IPS-18c (cell line): ENCODE data around the gene SNX25.
"Not testable (repeated sequence)": the region's sequence is repeated elsewhere in the genome, so short reads cannot be mapped to it uniquely, and the experiment has no call there.

Experiments used
- H3K4me3 ChIP-seq: 2 replicates; pipeline ENCODE4 v1.7.0; 2013; ENCODE audit warnings: low read depth, mild to moderate bottlenecking, low read length, moderate library complexity; ENCODE audit not compliant: insufficient read depth
- H3K9me3 ChIP-seq: one replicate; pipeline ENCODE4 v1.6.1; 2013; ENCODE audit warnings: mild to moderate bottlenecking, low read length, moderate library complexity; ENCODE audit not compliant: control insufficient read depth, insufficient read depth

Gene SNX25

DNA sequence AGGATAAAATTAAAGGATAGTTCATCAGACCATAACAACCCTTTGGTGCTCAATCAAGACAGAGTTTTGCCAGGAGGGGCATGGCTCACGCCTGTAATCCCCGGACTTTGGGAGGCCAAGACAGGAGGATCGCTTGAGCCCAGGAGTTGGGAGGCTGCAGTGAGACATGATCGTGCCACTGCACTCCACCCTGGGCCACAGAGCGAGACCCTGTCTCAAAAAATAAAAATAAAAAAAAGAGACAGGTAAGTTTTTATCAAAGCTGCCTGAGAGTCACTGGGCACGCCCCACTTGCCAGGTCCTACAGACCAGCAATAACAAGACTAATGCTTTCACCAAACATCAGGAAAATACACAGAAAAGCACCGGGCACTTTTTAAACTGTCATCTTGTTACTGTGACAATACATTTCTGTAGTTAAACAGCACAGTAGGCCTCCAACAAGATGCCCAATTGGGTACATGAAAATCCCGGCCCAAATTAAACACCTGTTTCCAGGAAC, 6.4 kb upstream of the SNX25 start:
- peak overlapping the region; percentile 69 for H3K4me3 ChIP-seq
- no peaks in the 10 kb centered on the region for H3K9me3 ChIP-seq

DNA sequence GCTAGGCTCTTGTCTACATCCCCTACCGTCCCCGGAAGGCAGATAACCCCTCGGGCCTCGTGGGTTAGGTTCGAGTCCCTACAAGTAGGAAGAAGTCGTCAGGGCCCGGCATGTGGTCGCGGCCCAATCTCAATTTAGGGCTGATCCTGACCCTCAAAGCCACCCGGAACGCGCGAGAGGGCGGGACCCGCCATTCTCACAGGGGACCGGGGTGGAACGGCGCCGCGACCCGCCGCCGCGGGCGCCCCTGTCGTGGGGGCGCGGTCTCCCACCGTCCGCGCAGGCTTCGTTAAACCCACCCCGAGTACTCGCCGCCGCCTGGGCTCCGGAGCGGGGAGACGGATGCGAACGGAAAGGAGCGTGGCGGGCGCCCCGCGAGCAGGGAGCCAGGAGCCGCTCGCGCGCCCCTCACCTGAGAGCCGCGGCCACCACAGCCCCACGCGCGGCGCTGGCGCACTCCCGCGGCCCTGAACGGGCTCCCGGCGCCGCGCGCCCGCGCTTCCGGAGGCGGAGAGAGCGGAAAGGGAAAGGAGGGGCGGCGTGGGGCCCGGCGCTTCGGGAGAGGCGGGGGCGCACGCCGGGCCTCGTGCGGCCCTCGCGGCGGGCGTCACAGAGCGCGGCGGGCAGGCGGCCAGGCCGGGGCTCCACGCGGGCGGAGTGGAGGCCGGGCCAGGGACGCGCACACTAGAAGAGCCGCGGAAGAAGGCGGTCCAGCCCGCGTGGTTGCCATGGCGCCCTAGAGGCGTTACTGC, 5.7 kb upstream of the SNX25 start, which contains the start of gene CFAP97:
CFAP97 (minus strand) TSS at position 515 of the 752 bp plus-strand sequence. CDS start 12,804 bp downstream, outside the sequence.
- peak within 1 kb of the TSS; percentile 69 for H3K4me3 ChIP-seq
- no peaks in the 10 kb centered on the region for H3K9me3 ChIP-seq

DNA sequence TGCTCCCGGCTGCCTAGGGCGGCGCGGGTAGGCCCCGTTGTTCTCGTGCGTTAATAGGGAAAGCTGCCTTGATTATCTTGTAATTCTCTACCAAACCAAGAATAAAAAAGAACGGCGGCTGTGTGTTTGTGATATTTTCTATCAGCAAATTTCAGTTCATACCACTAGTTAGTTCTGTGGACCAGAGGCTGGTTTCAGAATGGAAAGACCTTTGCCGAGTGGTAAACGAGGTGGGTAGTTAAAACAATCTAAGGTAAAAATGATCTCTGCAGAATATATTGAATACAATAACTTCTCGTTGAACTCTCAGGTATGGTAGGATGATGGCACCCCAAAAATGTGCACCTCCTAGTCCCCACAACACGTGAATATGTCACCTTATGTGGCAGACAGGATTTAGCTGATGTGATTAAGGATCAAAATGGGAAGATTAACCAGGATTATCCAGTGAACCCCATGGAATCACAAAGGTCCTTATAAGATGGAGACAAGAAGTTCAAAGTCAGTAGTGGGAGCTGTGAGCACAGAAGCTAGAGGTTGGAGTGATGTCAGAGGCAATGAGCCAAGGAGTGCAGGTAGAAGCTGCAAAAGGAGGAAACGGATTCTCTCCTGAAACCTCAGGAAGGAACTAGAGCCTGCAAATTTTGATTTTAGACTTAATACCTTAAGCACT, 5.0 kb upstream of the SNX25 start:
- H3K4me3 ChIP-seq = peak overlapping the region; percentile 69
- no peaks in the 10 kb centered on the region for H3K9me3 ChIP-seq

DNA sequence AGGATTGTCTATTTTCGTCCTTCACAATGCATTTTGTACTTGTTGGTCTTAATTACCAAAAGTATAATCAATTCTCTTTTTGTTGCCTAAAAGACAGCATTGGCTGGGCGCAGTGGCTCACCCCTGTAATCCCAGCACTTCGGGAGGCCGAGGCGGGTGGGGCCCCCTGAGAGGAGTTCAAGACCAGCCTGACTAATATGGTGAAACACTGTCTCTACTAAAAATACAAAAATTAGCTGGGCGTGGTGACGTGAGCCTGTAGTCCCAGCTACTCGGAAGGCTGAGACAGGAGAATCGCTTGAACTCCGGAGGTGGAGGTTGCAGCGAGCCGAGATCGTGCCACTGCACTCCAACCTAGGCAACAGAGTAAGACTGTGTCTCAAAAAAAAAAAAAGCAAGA, 4.3 kb upstream of the SNX25 start:
- H3K4me3 ChIP-seq, H3K9me3 ChIP-seq: not testable (repeated sequence)

DNA sequence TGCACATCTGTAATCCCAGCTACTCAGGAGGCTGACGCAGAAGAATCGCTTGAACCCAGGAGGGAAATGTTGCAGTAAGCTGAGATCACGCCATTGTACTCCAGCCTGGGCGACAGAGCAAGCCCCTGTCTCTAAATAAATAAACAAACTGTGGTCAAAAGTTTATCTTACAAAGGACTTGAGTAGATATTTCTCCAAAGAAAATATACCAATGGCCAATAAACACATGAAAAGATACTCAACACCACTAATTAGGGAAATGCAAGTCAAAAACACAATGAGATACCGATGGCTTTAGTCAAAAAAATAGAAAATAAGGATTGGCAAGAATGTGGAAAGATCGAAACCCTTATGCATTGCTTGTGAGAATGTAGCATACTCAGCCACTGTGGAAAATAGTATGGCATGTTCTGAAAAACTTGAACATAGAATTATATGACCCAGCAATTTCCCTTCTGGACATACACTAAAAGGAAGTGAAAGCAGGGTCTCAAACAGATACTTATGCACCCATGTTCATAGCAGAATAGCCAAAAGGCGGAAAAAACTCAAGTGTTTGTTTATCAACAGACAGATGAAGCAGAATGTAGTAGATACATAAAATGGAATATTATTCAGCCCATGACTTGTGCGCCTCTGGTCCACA, 3.6 kb upstream of the SNX25 start:
- no peak overlapping the region for H3K4me3 ChIP-seq
- no peaks in the 10 kb centered on the region for H3K9me3 ChIP-seq

DNA sequence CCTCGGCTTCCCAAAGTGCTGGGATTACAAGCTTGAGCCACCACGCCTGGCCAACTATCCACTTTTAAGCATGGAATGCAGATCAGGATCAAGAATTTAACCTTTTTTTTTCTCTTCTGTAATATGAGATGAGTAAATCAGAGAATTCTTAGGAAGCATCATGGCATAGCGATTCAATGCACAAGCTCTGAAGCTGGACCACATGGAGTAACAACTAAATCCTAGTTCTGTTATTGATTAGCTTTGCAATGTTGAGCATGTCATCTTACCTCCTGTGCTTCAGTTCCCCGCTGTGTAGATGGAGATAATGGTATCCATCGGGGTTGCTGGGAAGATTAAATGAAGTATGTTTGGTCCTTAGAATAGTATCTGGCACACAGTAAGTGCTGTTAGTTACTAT, 1.9 kb upstream of the SNX25 start:
- no peak overlapping the region for H3K4me3 ChIP-seq
- H3K9me3 ChIP-seq = no peaks in the 10 kb centered on the region

DNA sequence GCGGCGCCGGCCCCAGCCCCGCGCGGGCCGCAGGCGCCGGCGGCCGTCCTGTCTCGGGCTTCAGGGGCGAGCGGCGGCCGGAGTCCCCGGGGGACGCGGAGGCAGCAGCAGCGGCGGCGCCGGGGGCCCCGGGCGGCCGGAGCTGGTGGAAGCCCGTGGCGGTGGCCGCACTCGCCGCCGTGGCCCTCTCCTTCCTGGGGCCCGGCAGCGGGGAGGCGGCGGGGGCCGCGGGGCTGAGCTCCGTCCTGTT, 379 bp downstream of the SNX25 start:
- H3K4me3 ChIP-seq = peak overlapping the region; percentile 87

DNA sequence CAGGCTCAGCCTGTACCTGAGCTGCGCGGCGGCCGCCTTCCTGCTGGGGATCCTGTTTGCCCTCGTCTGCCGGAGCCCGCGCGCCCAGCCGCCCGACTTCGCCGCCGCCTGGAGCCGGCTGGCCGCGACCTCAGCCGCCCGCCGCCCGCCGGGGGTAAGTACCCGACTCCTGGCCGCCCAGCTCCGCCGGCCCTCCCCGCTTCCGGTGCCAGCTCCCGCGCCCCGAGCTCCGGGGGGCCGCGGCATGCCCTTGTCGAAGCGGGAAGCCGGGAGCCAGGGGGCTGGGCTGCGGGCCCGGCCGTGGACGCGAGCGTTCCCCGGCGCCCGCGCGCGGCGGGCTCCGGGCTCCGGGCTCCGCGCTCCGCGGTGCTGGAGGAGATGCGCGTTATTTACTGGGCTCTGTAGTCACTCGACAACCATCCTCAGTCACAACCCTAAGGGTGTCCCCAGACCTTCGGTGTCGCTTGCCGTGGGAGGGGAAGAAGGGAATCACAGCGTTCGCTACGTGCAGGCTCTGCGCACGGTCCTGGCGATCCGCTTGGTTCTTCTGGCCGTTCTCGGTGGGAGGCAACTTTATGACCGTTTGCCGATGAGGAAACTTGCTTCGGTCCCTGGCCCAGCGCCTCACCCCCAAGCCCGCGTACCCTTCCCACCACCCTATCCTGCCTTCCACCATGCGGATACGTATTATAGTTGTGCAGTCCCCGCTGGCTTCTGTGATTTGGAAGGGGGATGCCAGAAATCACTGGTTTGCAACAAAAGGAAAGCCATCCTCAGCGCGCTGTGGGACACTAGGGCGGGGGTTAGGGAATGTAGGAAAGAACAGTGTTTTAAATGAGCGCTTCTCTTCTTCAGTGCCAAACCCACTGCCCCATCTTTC, 944 bp downstream of the SNX25 start:
- no peaks in the 10 kb centered on the region for H3K9me3 ChIP-seq
- peak overlapping the region; percentile 87 for H3K4me3 ChIP-seq

More for the DNA sequence above, 379 bp downstream of the SNX25 start:
- H3K9me3 ChIP-seq = not testable (repeated sequence)

DNA sequence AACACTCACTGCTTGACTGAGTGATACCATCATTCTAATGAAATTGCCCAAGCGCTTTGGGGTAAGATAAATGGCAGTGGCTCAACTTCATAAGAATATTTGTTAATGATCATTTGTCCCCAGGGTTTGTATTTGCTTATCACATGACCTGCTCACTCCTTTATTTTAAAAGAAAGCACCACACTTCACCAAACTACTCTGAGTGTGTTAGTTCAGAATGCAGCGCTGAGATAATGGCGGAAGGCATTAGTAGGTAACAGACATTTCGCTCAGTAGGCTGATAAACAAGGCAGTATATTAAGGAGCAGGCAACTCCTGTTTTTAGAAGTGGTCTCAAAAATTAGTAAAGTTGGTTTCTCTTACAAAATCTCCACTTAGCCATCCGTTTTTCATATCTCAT, 1.6 kb downstream of the SNX25 start:
- Histone ChIP-seq H3K4me3 (peak overlapping the region; percentile 87), H3K9me3 (no peaks in the 10 kb centered on the region)

DNA sequence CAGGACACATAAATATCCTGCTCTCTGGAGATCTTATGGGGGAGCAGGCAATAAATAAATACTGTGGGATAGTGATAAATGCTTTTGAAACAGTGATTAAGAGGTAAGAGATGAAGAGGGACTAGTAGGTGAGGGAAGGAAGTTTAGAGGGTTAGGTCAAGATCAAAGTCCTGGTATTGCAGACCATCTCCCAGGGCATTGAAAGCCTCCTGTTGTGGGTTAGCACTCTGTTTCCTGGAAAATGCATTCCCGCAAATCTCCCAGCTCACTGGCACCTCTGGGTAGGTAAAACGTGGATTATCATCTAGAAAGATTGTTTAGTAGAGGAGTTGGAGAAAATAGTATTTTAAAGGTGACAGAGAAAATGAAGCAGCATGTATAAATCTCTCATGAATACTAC, 2.2 kb downstream of the SNX25 start:
- Histone ChIP-seq H3K4me3 (no peak overlapping the region; the same call in 1 of the 2 replicates), H3K9me3 (no peaks in the 10 kb centered on the region)

DNA sequence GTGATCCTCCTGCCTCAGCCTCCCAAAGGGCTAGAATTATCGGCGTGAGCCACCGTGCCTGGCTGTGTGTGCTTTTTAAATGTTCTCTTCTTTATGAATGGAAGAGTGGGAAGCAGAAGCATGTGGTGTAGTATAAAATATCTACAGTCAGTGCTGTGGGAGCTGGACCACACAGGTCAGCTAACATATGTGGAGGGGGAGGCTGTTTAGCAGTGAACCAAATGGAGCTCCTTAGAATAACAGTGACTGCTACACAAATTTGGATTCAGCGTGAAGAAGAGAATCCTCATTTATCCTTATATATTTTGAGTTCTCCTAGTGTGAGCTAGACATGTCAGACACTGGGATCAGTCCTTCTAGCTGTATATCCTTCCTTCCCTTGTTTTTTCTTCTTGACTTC, 3.2 kb downstream of the SNX25 start:
- Histone ChIP-seq H3K9me3 (no peaks in the 10 kb centered on the region), H3K4me3 (no peak overlapping the region)

DNA sequence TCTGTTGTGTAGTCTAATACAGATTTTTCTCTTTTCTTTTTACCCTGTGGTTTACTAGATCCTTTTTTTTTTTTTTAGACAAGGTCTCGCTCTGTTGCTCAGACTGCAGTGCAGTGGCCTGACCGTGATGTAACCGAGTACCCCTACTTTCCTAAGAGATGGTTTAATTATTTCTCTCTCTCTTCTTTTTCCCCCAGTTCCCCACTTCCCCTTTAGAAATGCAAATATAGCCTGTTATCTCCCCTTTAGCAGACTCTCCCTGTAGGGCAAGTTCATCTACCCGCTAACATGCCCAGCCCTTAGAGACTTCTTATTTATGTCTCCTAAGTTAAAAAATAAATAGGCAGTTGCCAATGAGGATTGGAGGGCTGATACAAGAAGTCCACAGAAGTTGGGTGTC, 4.5 kb downstream of the SNX25 start:
- no peaks in the 10 kb centered on the region for H3K9me3 ChIP-seq
- H3K4me3 ChIP-seq = no peak overlapping the region

DNA sequence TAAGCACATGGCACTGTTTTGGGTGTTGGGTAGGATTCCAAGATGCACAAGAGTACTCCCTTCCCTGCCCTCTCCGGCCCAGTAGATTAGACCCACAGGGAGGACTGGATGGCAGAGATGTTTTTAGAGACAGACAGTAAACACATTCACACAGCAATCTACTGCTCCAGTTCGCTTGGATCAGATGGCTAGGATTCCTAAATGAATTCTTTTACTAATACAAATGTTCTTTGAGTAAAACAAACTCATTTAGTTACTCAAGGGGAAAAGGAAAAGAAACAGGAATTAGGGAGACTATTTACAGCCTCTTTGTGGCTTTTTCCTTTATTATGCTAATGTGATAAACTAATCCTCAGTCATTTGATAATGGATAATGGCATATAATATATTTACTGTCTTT, 5.9 kb downstream of the SNX25 start:
- Histone ChIP-seq H3K9me3 (no peaks in the 10 kb centered on the region), H3K4me3 (no peak overlapping the region)

DNA sequence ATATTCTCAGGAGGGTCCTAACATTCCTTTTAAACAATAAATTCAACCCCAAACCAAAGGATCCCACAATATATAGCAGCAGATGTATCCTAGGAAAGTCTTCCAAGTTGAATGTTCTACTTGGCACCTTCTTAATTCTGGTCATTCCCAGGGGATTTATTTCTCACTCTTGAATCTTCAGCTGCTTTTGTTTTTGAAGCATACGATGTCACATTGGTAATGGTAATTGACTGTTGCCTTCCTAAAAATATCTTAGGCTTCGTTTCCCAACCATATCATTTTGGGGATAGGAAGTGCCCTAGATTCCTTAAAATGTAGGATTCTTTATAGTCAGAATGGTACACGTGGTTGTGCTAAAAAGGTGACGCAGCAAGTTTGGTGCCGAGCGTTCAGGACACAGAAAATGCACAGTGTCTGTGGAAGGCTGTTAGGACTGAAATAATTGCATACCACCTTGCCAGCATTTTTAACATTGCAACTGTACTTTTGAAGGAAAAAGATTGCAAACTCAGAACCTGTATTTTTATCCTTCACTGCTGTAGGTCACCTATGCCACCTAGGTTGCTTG, 8.1 kb downstream of the SNX25 start:
- Histone ChIP-seq H3K9me3 (no peaks in the 10 kb centered on the region), H3K4me3 (no peak overlapping the region)

DNA sequence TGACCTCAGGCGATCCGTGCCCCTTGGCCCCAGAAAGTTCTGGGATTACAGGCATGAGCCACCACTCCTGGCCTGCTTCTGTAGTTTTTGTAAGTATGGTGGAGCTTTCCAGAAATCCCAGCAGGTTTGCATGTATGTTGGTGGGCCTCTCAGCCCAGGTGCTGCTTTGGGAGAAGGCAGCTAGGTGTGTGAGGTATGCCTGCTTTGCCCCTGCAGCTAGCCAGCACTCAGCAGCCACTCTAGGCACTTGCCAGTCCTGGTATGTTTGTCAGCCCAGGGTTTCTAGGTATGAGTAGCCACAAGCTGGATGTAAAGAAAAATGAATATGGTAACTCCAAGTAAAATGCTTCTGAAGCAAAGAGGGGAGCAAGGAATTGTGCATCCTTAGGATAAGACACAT, 8.9 kb downstream of the SNX25 start:
- H3K4me3 ChIP-seq = no peak overlapping the region
- no peaks in the 10 kb centered on the region for H3K9me3 ChIP-seq

DNA sequence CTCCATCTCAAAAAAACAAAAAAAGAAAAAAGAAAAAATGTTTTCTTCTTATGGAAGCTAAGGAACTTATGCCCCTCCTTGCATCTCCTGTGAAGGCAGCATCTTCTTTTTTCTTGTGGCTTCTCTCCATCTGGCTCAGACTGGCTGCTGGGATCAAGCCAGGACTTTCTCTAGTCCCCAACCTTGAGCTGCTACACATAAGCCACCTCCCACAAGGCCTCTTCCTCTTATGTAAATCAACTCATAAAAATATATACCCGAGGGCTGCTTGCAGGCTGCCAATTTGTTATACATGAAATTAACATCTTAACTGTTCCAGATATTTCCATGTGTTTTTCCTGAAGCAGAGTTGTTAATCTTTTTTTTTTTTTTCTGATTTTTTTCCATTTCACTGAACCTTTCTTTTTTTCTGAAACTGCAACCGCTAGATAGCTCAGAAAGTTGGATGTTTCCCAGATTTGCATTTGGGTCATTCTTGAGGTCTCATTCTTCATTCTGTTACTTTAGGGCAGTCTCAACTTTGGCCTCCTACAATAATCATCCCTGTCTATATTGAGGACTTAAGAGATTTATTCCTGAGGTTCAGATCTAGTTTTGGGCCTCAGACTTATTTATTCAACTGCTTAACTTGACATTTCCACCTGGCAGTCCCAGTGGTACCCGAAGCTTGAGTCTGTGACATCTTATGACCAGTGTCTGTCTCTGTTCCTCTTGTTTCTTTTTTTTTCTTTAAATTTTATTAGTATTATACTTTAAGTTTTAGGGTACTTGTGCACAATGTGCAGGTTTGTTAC, 10.3 kb downstream of the SNX25 start:
- Histone ChIP-seq H3K4me3 (no peak overlapping the region), H3K9me3 (no peaks in the 10 kb centered on the region)
